ENCODE results near the gene CARNS1. TPM values are rescaled to one million over a fixed set of nuclear protein-coding genes. Genes with fewer than 3 reads are reported as not detected.

CARNS1 gene
- total and polyA plus RNA-seq, 9 of the 15 experiments (the other 6 are each of a cell fraction or from before 2014, with no cell fraction given): 0.01 to 0.18 (median 0.06) TPM; not detected in 3

- TF ChIP-seq, protein P1, sequence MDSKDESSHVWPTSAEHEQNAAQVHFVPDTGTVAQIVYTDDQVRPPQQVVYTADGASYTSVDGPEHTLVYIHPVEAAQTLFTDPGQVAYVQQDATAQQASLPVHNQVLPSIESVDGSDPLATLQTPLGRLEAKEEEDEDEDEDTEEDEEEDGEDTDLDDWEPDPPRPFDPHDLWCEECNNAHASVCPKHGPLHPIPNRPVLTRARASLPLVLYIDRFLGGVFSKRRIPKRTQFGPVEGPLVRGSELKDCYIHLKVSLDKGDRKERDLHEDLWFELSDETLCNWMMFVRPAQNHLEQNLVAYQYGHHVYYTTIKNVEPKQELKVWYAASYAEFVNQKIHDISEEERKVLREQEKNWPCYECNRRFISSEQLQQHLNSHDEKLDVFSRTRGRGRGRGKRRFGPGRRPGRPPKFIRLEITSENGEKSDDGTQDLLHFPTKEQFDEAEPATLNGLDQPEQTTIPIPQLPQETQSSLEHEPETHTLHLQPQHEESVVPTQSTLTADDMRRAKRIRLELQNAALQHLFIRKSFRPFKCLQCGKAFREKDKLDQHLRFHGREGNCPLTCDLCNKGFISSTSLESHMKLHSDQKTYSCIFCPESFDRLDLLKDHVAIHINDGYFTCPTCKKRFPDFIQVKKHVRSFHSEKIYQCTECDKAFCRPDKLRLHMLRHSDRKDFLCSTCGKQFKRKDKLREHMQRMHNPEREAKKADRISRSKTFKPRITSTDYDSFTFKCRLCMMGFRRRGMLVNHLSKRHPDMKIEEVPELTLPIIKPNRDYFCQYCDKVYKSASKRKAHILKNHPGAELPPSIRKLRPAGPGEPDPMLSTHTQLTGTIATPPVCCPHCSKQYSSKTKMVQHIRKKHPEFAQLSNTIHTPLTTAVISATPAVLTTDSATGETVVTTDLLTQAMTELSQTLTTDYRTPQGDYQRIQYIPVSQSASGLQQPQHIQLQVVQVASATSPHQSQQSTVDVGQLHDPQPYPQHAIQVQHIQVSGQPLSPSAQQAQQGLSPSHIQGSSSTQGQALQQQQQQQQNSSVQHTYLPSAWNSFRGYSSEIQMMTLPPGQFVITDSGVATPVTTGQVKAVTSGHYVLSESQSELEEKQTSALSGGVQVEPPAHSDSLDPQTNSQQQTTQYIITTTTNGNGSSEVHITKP (IDR thresholded peaks at IDR 0.05; ENCODE audit: partially characterized antibody): no peak
- no peak for TF ChIP-seq ZNF717 (CRISPR knock-in tag; IDR thresholded peaks at IDR 0.05)
- peak; percentile 90 for TF ChIP-seq POLR2G (IDR thresholded peaks at IDR 0.05; ENCODE audit: low read depth, low read length)
- 0 out of 2 replicates have a peak, but pooled peaks have one; percentile 32 for TF ChIP-seq DMBX1 (CRISPR knock-in tag; IDR thresholded peaks at IDR 0.05; ENCODE audit: borderline replicate concordance)
- peak; percentile 78 to 96 for TF ChIP-seq MAZ (CRISPR knock-in tag; conservative IDR thresholded peaks at IDR 0.05 in 1 of 2, IDR thresholded peaks at IDR 0.05 in 1 of 2)
- TF ChIP-seq, protein P2, sequence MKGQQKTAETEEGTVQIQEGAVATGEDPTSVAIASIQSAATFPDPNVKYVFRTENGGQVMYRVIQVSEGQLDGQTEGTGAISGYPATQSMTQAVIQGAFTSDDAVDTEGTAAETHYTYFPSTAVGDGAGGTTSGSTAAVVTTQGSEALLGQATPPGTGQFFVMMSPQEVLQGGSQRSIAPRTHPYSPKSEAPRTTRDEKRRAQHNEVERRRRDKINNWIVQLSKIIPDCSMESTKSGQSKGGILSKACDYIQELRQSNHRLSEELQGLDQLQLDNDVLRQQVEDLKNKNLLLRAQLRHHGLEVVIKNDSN (CRISPR knock-in tag; IDR thresholded peaks at IDR 0.05): 0 out of 2 replicates have a peak, but pooled peaks have one; percentile 17
- no peak for TF ChIP-seq SMARCA5 (IDR thresholded peaks at IDR 0.05)
- no peak for TF ChIP-seq SRF (CRISPR knock-in tag; IDR thresholded peaks at IDR 0.05)
- no peak for TF ChIP-seq RERE (CRISPR knock-in tag; IDR thresholded peaks at IDR 0.05; ENCODE audit: borderline replicate concordance)
- no peak for TF ChIP-seq TRIM24 (IDR thresholded peaks at IDR 0.05)
- TF ChIP-seq TOE1 (IDR thresholded peaks at IDR 0.05; ENCODE audit: borderline replicate concordance): no peak
- no peak for TF ChIP-seq TOE1 (CRISPR knock-in tag; IDR thresholded peaks at IDR 0.05; ENCODE audit: borderline replicate concordance, low read depth)
- no peak for TF ChIP-seq FIP1L1 (IDR thresholded peaks at IDR 0.05; ENCODE audit: low read depth, low read length, poor library complexity, severe bottlenecking)
- no peak for TF ChIP-seq ZNF41 (CRISPR knock-in tag; conservative IDR thresholded peaks at IDR 0.05)
Observed at GRCh38 chr11:67401495-67402191, 13.8 kb upstream of the CARNS1 start, which contains the start of gene PPP1CA (continued).

All from K562 (cell line).